ENCODE data around the gene CYP39A1.
A peak's percentile ranks its signal among the peaks of the same experiment; 100 is the strongest.

The CYP39A1 gene

DNA sequence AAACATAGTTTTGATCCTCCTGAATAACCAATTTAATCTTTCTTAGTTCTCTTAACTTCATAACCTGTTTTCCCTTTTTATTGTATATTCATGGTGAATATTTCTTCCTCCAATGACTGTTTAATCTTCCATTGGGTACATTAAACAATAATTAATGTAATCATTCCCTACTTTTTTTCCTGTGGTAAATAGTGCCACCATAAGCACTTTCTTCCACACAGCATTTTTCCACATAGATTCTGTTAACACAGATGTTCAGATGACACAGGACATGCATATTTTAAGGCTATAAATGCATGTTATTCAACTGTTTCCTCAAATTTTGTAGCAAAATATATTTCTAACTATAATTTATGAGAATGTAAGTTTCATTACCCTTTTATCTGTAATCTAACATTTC is 61.9 kb downstream of the CYP39A1 start:
- DNase-seq (ENCODE audit: low spot score): no peak

GRCh38 chr6:46586906-46587305 is 65.7 kb downstream of the CYP39A1 start:
- no peak for DNase-seq (ENCODE audit: low spot score)

- DNase-seq (ENCODE audit: low spot score): no peak
Observed at GRCh38 chr6:46584586-46584985, 68.0 kb downstream of the CYP39A1 start.

DNA sequence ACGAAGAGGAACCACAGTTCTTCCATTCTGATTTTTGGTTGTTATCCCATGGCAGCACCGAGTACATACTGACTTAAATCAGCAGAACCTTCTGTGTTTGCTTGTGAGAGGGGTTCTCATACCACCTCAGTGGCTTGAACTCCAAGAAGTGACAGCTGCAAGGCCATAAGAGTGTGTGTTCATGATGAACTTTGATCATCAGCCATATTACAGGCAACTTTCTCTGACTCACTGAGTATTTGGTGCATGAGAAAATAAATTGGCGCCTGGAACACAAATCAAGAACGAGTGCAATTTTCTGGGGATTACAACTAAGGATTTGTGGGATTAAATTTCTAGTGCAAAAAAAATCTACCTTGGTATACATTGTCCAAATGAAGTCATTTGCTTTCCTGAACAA is 68.9 kb downstream of the CYP39A1 start:
- no peak for DNase-seq (ENCODE audit: low spot score)

DNA sequence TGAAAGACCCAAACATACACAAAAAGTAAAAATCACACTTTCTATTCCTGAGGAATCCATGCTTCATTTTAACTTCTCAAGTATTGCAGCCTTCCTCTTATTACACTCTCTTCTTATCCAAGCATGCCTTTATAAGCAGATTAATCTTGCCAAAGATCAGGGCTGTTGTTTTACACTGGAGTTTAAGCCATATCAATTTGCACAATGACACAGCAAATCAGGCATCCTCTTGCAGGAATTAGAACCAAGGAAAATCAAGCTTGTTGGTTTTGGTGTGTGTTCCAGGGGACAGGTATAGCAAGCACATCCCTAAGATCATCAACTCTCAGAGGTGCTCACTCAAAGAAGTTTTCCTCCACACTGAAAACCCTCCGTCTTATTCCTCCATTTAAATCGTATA is 69.5 kb downstream of the CYP39A1 start:
- no peak for DNase-seq (ENCODE audit: low spot score)

GRCh38 chr6:46581459-46582177 is 71.0 kb downstream of the CYP39A1 start:
- no peak for DNase-seq (ENCODE audit: low spot score)

GRCh38 chr6:46575530-46575929 is 77.1 kb downstream of the CYP39A1 start:
- DNase-seq (ENCODE audit: low spot score): no peak

DNA sequence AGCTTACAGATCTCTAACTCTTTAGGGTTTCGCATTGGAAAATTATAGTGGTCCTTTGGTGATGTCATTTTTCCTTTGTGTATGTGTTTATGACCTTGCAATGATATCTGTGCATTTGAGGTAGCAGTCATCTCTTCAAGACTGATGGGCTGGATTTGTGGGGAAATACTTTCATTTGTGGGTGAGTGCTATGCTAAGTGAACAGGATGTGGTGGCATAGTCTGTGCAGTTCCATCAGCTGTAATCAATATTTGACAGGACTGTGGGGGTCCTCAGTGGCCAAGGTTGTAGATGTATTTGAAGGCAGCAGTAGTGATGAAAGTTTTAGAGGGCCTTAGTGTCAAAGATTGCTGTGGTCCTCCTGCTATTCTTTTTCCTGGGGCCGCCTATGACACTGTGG is 79.5 kb downstream of the CYP39A1 start:
- no peak for DNase-seq (ENCODE audit: low spot score)

DNA sequence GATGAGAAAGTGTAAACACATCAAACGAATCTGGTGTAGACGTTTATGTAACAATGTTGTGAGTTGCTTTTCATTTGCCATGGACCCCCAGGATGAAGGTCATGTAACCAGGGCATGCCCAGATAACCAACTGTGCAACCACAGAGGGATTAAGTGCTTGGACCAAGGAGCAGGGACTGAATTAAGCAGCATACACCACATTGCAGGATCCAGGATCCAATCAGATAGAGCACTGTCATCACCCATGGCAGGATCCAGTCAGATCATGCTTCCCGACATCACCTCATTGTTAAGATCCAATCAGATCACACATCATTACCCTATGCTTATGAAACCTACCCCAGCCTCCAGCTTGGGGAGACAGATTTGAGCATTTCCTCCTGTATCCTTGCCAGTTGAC is 87.1 kb downstream of the CYP39A1 start:
- DNase-seq (ENCODE audit: low spot score): no peak

DNA sequence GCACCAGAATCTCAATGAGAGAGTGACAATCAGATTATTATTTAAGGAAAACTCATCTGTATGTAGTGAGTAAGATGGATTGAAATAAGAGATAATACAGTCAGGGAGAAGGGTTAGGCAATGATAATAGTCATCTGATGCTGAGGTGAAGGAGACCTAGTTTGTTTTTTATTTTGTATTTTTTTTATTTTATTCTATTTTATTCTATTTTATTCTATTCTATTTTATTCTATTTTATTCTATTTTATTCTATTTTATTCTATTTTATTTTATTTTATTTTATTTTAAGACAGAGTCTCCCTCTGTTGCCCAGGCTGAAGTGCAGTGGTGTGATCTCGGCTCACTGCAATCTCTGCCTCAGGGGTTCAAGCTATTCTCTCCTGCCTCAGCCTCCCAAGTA is 88.7 kb downstream of the CYP39A1 start:
- DNase-seq (ENCODE audit: low spot score): no peak

- DNase-seq (ENCODE audit: low spot score): peak; percentile 7
Observed at GRCh38 chr6:46556053-46556452, 96.6 kb downstream of the CYP39A1 start.

DNA sequence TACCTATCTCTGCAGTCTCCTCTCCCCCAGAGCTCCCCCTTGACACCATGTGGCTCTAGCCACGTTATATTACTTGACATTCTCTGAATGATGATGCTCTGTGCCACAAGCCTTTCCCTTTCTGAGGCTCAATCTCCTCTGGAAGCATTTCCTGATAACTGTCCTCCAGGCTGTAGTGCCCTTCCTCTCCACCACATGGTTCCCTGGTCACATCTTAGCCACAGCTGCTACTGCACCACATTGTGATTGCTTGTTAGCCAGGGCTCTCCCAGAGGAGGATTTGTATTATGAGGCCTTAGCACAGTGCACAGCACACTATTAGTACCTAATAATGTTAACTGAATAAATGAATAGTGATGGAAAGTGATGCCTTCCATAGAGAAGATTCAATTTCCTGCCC is 97.5 kb downstream of the CYP39A1 start:
- DNase-seq (ENCODE audit: low spot score): no peak

- no peak for DNase-seq (ENCODE audit: low spot score)
Observed at GRCh38 chr6:46549155-46549554, 103.5 kb downstream of the CYP39A1 start.

- DNase-seq (ENCODE audit: low spot score): no peak
Observed at GRCh38 chr6:46541556-46541955, 111.1 kb downstream of the CYP39A1 start.

DNA sequence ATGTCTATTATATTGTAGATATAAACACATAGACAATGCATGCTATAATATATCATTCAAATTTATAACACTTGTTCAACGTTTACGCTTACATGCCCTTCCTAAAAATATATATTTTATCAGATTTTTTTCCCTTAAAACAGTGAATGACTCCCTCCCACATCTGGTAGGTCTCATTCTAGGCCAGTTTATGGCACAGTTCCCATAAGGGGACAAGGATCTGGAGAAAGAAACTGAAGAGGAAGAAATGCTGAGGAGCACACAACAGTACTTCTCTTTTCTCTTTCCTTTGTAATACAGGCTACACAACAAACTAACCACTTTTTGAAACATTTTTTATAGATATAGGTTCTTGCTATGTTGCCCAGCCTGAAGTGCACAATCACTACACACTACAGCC is 112.8 kb downstream of the CYP39A1 start:
- DNase-seq (ENCODE audit: low spot score): no peak

GRCh38 chr6:46538800-46539480 is 113.7 kb downstream of the CYP39A1 start:
- DNase-seq (ENCODE audit: low spot score): no peak

GRCh38 chr6:46530896-46531295 is 121.7 kb downstream of the CYP39A1 start:
- no peak for DNase-seq (ENCODE audit: low spot score)

- DNase-seq (ENCODE audit: low spot score): no peak
Observed at GRCh38 chr6:46528961-46529750, 123.5 kb downstream of the CYP39A1 start.

DNA sequence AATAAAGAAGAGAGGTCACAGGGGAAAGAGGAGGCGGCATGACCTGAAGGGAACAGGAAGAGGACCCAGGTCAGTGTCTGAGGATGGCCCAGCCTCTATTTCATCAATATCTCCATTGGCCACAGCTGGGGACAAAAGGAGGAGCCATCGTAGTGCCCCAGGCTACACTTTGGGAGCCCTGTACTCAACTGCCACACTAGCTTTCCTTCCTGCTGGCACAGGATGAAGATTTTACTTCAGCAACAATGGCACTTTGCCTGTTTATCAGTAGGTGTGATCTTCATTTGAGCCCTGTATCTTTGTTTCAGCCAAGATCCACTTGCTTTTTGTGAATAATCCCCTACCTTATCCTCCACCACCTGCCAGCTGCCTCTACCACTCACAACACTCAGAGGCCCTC is 126.0 kb downstream of the CYP39A1 start:
- no peak for DNase-seq (ENCODE audit: low spot score)

DNA sequence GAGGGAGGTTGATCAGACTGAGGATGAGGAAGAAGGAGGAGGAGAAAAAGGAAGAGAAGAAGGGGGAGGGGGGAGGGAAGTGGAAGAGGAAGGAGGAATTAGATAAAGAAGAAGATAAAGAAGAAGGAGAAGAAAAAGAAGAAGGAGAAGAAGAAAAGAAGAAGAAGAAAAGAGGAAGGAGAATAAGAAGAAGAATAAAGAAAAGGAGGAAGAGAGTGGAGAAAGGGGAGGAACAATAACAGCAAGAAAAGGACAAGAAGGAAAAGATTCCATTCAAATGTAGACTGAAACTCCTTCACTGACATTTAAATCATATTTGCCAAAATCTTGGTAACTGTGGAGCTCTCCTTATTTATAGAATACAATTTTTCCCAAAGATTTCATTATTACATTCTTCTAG is 127.0 kb downstream of the CYP39A1 start:
- DNase-seq (ENCODE audit: low spot score): no peak

- DNase-seq (ENCODE audit: low spot score): no peak
Observed at GRCh38 chr6:46521464-46521971, 131.1 kb downstream of the CYP39A1 start.

DNA sequence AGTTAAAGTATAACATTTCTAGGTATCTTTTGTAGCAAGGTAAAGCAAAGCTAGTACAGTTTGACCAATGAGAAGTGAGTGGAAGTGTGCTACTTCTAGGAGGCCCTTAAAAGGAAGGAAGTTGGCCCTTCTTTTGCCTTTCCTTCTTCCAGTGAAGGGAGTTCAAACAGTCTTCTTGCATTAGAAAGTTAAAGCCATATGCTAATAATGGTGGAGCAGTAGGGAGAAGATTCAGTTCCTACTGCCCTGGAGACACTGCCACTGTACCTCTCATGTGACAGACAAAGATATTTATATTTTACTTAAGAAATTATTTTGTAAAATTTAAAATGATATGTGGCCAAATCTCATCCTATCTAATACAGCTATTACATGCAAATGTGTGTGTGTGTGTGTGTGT is 135.4 kb downstream of the CYP39A1 start:
- no peak for DNase-seq (ENCODE audit: low spot score)

- no peak for DNase-seq (ENCODE audit: low spot score)
Observed at GRCh38 chr6:46513533-46513932, 139.1 kb downstream of the CYP39A1 start.
